ENCODE results near the gene OR10AD1. TPM values are rescaled to one million over a fixed set of nuclear protein-coding genes. Genes with fewer than 3 reads are reported as not detected.

OR10AD1 gene
- total RNA-seq, 1 experiment from 2014 or later: not detected

- no peaks in the 10 kb centered on the region for H3K4me1 ChIP-seq (ENCODE audit: control insufficient read depth, insufficient read depth, low read length)
- ATAC-seq (no peak), DNase-seq (ENCODE audit: low read depth, low spot score) (no peak)
- peaks cover 5% of the 10 kb centered on the region for H3K27me3 ChIP-seq (ENCODE audit: control insufficient read depth, insufficient read depth, low read length)
- H3K27ac ChIP-seq (ENCODE audit: low read length): no peak overlapping the region
- in situ Hi-C loops (cut with HindIII; ENCODE audit: low pct_unique_long_range_greater_than_20kb, low sequenced_read_pairs) (no loop called here), intact Hi-C loops (cut with micrococcal nuclease; ENCODE audit: unreplicated experiment) (no loop called here)
- no peaks in the 10 kb centered on the region for H3K9me3 ChIP-seq (ENCODE audit: control insufficient read depth, insufficient read depth, low read depth, low read length)
- ChIA-PET POLR2A (no interaction called here), CTCF (no interaction called here)
- TF ChIP-seq CTCF (IDR thresholded peaks at IDR 0.05) (no peak), TCF7L2 (IDR thresholded peaks at IDR 0.05; ENCODE audit: low read depth, low read length) (no peak), SIN3A (IDR thresholded peaks at IDR 0.05; ENCODE audit: borderline replicate concordance, insufficient read depth, low read depth, low read length) (no peak), POLR2AphosphoS5 (IDR thresholded peaks at IDR 0.05; ENCODE audit: low read depth, low read length) (no peak)
- TF ChIP-seq, protein P1, sequence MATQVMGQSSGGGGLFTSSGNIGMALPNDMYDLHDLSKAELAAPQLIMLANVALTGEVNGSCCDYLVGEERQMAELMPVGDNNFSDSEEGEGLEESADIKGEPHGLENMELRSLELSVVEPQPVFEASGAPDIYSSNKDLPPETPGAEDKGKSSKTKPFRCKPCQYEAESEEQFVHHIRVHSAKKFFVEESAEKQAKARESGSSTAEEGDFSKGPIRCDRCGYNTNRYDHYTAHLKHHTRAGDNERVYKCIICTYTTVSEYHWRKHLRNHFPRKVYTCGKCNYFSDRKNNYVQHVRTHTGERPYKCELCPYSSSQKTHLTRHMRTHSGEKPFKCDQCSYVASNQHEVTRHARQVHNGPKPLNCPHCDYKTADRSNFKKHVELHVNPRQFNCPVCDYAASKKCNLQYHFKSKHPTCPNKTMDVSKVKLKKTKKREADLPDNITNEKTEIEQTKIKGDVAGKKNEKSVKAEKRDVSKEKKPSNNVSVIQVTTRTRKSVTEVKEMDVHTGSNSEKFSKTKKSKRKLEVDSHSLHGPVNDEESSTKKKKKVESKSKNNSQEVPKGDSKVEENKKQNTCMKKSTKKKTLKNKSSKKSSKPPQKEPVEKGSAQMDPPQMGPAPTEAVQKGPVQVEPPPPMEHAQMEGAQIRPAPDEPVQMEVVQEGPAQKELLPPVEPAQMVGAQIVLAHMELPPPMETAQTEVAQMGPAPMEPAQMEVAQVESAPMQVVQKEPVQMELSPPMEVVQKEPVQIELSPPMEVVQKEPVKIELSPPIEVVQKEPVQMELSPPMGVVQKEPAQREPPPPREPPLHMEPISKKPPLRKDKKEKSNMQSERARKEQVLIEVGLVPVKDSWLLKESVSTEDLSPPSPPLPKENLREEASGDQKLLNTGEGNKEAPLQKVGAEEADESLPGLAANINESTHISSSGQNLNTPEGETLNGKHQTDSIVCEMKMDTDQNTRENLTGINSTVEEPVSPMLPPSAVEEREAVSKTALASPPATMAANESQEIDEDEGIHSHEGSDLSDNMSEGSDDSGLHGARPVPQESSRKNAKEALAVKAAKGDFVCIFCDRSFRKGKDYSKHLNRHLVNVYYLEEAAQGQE (IDR thresholded peaks at IDR 0.05; ENCODE audit: insufficient read depth in 1 of 2, low read depth in 2 of 2, low read length in 1 of 2): no peak
- H3K36me3 ChIP-seq (ENCODE audit: control insufficient read depth, insufficient read depth, low read length): no peaks in the 10 kb centered on the region; the same call in 1 of the 2 replicates
- no peak overlapping the region for H3K4me3 ChIP-seq (ENCODE audit: low read depth in 2 of 2, low read length in 2 of 2)
- no TSS peak for BruUV-seq (replicated peaks)
Observed at GRCh38 chr12:48191096-48191495, 12.0 kb downstream of the OR10AD1 start.

DNA sequence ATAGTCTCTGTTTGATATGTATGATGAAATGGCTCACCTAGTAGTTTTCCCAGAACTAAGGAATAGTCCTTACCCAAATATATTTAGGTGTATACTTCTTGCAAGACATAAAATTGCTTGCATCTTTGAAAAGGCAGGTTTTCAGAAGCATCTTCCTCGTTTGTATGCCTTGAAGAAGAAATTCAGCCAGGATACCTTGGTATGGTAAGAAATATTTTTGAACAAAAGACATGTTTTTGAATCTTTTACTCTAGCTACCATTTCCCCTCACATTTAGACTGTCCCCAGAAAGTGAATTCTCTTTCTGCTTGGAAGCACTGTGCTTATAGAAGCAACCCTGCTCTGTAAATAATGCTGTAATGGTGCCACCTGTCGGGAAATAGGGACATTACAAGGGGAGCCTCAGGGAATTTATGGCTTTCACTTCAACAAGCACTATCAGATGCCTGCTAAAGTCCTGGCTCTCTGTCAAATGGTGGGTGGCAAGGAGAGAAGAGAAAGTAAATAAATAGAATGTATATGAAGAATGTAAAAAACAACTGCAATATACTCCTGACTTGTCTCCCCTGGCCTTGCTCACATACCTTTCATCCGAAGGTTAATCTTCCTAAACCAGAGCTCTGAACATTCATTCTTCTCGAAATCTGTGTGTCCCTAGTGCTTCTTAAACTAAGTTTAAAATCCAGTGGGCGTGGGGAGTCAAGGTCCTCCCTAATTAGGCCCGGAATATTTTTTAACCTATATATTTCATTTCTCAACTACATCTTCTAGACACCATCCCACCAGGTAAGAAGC is 13.6 kb downstream of the OR10AD1 start:
- Histone ChIP-seq H3K36me3 (ENCODE audit: control insufficient read depth, insufficient read depth, low read length) (no peaks in the 10 kb centered on the region; the same call in 1 of the 2 replicates), H3K4me3 (ENCODE audit: low read depth in 2 of 2, low read length in 2 of 2) (no peak overlapping the region), H3K27ac (ENCODE audit: low read length) (no peak overlapping the region), H3K4me1 (ENCODE audit: control insufficient read depth, insufficient read depth, low read length) (no peaks in the 10 kb centered on the region), H3K27me3 (ENCODE audit: control insufficient read depth, insufficient read depth, low read length) (peaks cover 7% of the 10 kb centered on the region), H3K9me3 (ENCODE audit: control insufficient read depth, insufficient read depth, low read depth, low read length) (no peaks in the 10 kb centered on the region)
- DNase-seq (ENCODE audit: low read depth, low spot score) (peak; percentile 67), ATAC-seq (peak; percentile 83)
- BruUV-seq (replicated peaks): no TSS peak
- CTCF ChIA-PET: interaction anchor here (0.5 to 0.6 kb wide), 2 partner anchors 19 to 350 kb away, joined by 3 to 7 read pairs; no protein-coding TSS in a partner anchor
- in situ Hi-C loops (cut with HindIII; ENCODE audit: low pct_unique_long_range_greater_than_20kb, low sequenced_read_pairs): no loop called here
- intact Hi-C loops (cut with micrococcal nuclease; ENCODE audit: unreplicated experiment): no loop called here
- TF ChIP-seq TCF7L2 (IDR thresholded peaks at IDR 0.05; ENCODE audit: low read depth, low read length) (no peak), SIN3A (IDR thresholded peaks at IDR 0.05; ENCODE audit: borderline replicate concordance, insufficient read depth, low read depth, low read length) (no peak), CTCF (IDR thresholded peaks at IDR 0.05) (peak; percentile 86)
- POLR2A ChIA-PET: no interaction called here
